HFFc6 (cell line): ENCODE results near the gene ITPR1. TPM values are rescaled to one million over a fixed set of nuclear protein-coding genes. Genes with fewer than 3 reads are reported as not detected.

Source experiments
- DNase-seq: peaks from one replicate; pipeline ENCODE4 v3.0.0-alpha.2; 2018
- H3K27ac Mint-ChIP-seq: 2 replicates; pipeline ENCODE4 v1.8.0; 2020; ENCODE audit warnings: mild to moderate bottlenecking, mixed read lengths
- H3K27me3 Mint-ChIP-seq: 2 replicates; pipeline ENCODE4 v1.8.0; 2021; ENCODE audit warnings: mild to moderate bottlenecking, moderate library complexity, mixed read lengths; ENCODE audit not compliant: insufficient read depth
- H3K36me3 Mint-ChIP-seq: 2 replicates; pipeline ENCODE4 v1.8.0; 2021; ENCODE audit warnings: low read depth, mixed read lengths
- H3K4me1 Mint-ChIP-seq: 2 replicates; pipeline ENCODE4 v1.8.0; 2020; ENCODE audit warnings: low read depth, mixed read lengths
- H3K4me3 Mint-ChIP-seq: 2 replicates; pipeline ENCODE4 v1.8.0; 2020; ENCODE audit warnings: mild to moderate bottlenecking, moderate library complexity, mixed read lengths
- H3K9me3 Mint-ChIP-seq: 2 replicates; pipeline ENCODE4 v1.8.0; 2020; ENCODE audit warnings: mild to moderate bottlenecking, mixed read lengths
- CTCF ChIP-seq: fragments of 200-600 bp; sonication (generic); IDR thresholded peaks from 2 replicates; pipeline ENCODE4 v1.5.0; 2021; ENCODE audit warnings: antibody characterized with exemption, mild to moderate bottlenecking
- total RNA-seq, 6 experiments: library from RNA; stranded (reverse); fragmentation: NEBNext Ultra II Directional; extraction: Animal tissue kit (Norgen Biotek cat#: 25700); gene quantifications; 2 replicates in 1 of 6; 3 replicates in 5 of 6; pipeline ENCODE4 v1.2.3, GENCODE V29; 2021

Gene ITPR1
- total RNA-seq, 6 experiments from 2014 or later, result 4.9 to 8.3 (median 6.1) TPM

- H3K4me1 Mint-ChIP-seq, result peaks cover 19% of the 10 kb centered on the region
- DNase-seq, result peak; percentile 5
- H3K4me3 Mint-ChIP-seq, result no peak overlapping the region
- peaks cover 5% of the 10 kb centered on the region for H3K27me3 Mint-ChIP-seq
- H3K36me3 Mint-ChIP-seq, result no peaks in the 10 kb centered on the region
- H3K27ac Mint-ChIP-seq, result no peak overlapping the region
- no peaks in the 10 kb centered on the region for H3K9me3 Mint-ChIP-seq
- no peak for TF ChIP-seq CTCF
Measured at GRCh38 chr3:4888913-4889846, 396.0 kb downstream of the ITPR1 start.

GRCh38 chr3:4889896-4890295 is 396.7 kb downstream of the ITPR1 start:
- Mint-ChIP-seq H3K9me3 (no peaks in the 10 kb centered on the region), H3K4me3 (no peak overlapping the region), H3K4me1 (peaks cover 19% of the 10 kb centered on the region), H3K36me3 (no peaks in the 10 kb centered on the region), H3K27ac (no peak overlapping the region), H3K27me3 (peaks cover 8% of the 10 kb centered on the region)
- peak; percentile 22 for DNase-seq
- no peak for TF ChIP-seq CTCF

- H3K36me3 Mint-ChIP-seq, result no peaks in the 10 kb centered on the region
- no peak overlapping the region for H3K4me3 Mint-ChIP-seq
- H3K9me3 Mint-ChIP-seq, result no peaks in the 10 kb centered on the region
- no peak overlapping the region for H3K27ac Mint-ChIP-seq
- peaks cover 10% of the 10 kb centered on the region for H3K27me3 Mint-ChIP-seq
- no peak for TF ChIP-seq CTCF
- H3K4me1 Mint-ChIP-seq, result peaks cover 30% of the 10 kb centered on the region
- DNase-seq, result no peak
Measured at GRCh38 chr3:4894891-4895530, 401.9 kb downstream of the ITPR1 start.

- DNase-seq, result peak; percentile 5
- no peak overlapping the region for H3K27ac Mint-ChIP-seq
- peaks cover 29% of the 10 kb centered on the region for H3K4me1 Mint-ChIP-seq
- H3K36me3 Mint-ChIP-seq, result no peaks in the 10 kb centered on the region
- TF ChIP-seq CTCF, result no peak
- H3K9me3 Mint-ChIP-seq, result no peaks in the 10 kb centered on the region
- 0 out of 2 replicates have a peak overlapping the region, but pooled peaks have one; percentile 6 for H3K4me3 Mint-ChIP-seq
- peaks cover 10% of the 10 kb centered on the region for H3K27me3 Mint-ChIP-seq
Measured at GRCh38 chr3:4895838-4896237, 402.7 kb downstream of the ITPR1 start.

Other genes with a start within 250 kb of the ITPR1 start
- 1 to 10 TPM; 7.0 to 9.9 (median 9.1) TPM for gene SETMAR, start 190.0 kb upstream of the ITPR1 start, total RNA-seq
- 10 to 100 TPM; 33.5 to 38.0 (median 36.0) TPM for gene SUMF1, start 26.1 kb upstream of the ITPR1 start, total RNA-seq